HFFc6 (cell line): ENCODE results near the gene PRMT3. TPM values are rescaled to one million over a fixed set of nuclear protein-coding genes. Genes with fewer than 3 reads are reported as not detected.
"Not testable (repeated sequence)": the region's sequence is repeated elsewhere in the genome, so short reads cannot be mapped to it uniquely, and the experiment has no call there.

Experiments
- DNase-seq: peaks from one replicate; pipeline ENCODE4 v3.0.0-alpha.2; 2018
- H3K27ac Mint-ChIP-seq: 2 replicates; pipeline ENCODE4 v1.8.0; 2020; ENCODE audit warnings: mild to moderate bottlenecking, mixed read lengths
- H3K27me3 Mint-ChIP-seq: 2 replicates; pipeline ENCODE4 v1.8.0; 2021; ENCODE audit warnings: mild to moderate bottlenecking, moderate library complexity, mixed read lengths; ENCODE audit not compliant: insufficient read depth
- H3K36me3 Mint-ChIP-seq: 2 replicates; pipeline ENCODE4 v1.8.0; 2021; ENCODE audit warnings: low read depth, mixed read lengths
- H3K4me1 Mint-ChIP-seq: 2 replicates; pipeline ENCODE4 v1.8.0; 2020; ENCODE audit warnings: low read depth, mixed read lengths
- H3K4me3 Mint-ChIP-seq: 2 replicates; pipeline ENCODE4 v1.8.0; 2020; ENCODE audit warnings: mild to moderate bottlenecking, moderate library complexity, mixed read lengths
- H3K9me3 Mint-ChIP-seq: 2 replicates; pipeline ENCODE4 v1.8.0; 2020; ENCODE audit warnings: mild to moderate bottlenecking, mixed read lengths
- total RNA-seq, 6 experiments: library from RNA; stranded (reverse); fragmentation: NEBNext Ultra II Directional; extraction: Animal tissue kit (Norgen Biotek cat#: 25700); gene quantifications; 2 replicates in 1 of 6; 3 replicates in 5 of 6; pipeline ENCODE4 v1.2.3, GENCODE V29; 2021
- TF ChIP-seq, protein P1 (sequence below): fragments of 200-600 bp; sonication (generic); IDR thresholded peaks from 2 replicates; pipeline ENCODE4 v1.5.0; 2021; ENCODE audit warnings: antibody characterized with exemption, mild to moderate bottlenecking

PRMT3 gene
- total RNA-seq, 6 experiments from 2014 or later, result 9.6 to 13.2 (median 12.1) TPM

DNA sequence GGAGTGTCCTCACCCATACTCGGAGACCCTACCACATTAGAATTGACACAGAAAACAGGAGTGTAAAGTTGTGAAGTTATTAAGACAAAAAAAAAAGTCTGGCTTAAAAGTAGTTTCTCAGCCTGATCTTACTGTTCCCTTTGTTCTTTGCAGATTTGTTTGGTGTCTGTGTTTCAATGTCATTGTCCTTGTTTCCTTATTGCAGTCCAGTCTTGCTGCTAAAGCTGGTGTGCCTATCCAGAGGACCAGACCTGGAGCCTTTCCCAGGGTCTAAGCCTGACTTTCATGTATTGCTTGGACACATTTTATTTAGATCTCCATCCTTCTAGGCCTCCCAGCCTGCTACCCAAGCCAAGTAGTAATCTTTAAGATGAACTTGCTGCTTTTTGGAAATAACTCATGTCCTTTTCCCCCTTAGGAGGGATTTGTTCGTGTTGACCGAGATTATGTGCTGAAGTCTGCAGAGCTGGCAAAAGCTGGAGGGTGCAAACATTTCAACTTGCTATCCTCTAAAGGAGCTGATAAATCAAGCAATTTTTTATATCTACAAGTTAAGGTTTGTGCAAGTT is 11.3 kb upstream of the PRMT3 start:
- DNase-seq, result no peak
- H3K9me3 Mint-ChIP-seq, result no peaks in the 10 kb centered on the region
- H3K36me3 Mint-ChIP-seq, result no peaks in the 10 kb centered on the region; the same call in 1 of the 2 replicates
- H3K4me1 Mint-ChIP-seq, result peaks cover 15% of the 10 kb centered on the region
- TF ChIP-seq, protein P1, sequence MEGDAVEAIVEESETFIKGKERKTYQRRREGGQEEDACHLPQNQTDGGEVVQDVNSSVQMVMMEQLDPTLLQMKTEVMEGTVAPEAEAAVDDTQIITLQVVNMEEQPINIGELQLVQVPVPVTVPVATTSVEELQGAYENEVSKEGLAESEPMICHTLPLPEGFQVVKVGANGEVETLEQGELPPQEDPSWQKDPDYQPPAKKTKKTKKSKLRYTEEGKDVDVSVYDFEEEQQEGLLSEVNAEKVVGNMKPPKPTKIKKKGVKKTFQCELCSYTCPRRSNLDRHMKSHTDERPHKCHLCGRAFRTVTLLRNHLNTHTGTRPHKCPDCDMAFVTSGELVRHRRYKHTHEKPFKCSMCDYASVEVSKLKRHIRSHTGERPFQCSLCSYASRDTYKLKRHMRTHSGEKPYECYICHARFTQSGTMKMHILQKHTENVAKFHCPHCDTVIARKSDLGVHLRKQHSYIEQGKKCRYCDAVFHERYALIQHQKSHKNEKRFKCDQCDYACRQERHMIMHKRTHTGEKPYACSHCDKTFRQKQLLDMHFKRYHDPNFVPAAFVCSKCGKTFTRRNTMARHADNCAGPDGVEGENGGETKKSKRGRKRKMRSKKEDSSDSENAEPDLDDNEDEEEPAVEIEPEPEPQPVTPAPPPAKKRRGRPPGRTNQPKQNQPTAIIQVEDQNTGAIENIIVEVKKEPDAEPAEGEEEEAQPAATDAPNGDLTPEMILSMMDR, result no peak
- H3K4me3 Mint-ChIP-seq, result no peak overlapping the region
- no peak overlapping the region for H3K27ac Mint-ChIP-seq
- no peaks in the 10 kb centered on the region for H3K27me3 Mint-ChIP-seq

DNA sequence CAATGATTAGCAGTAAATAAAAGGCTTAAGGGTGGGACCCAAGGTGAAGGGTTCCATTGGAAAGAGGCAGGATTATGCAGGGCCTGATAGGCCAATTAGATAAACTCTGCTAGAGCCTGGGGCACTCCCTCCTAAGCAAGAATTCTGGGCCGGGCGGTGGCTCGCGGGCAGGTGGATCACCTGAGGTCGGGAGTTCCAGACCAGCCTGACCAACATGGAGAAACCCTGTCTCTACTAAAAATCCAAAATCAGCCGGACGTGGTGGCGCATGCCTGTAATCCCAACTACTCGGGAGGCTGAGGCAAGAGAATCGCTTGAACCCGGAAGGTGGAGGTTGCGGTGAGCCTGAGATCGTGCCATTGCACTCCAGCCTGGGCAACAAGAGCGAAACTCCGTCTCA is 1.5 kb upstream of the PRMT3 start:
- peak overlapping the region; percentile 34; the same call in 1 of the 2 replicates for H3K4me3 Mint-ChIP-seq
- peak overlapping the region; percentile 46 for H3K27ac Mint-ChIP-seq

DNA sequence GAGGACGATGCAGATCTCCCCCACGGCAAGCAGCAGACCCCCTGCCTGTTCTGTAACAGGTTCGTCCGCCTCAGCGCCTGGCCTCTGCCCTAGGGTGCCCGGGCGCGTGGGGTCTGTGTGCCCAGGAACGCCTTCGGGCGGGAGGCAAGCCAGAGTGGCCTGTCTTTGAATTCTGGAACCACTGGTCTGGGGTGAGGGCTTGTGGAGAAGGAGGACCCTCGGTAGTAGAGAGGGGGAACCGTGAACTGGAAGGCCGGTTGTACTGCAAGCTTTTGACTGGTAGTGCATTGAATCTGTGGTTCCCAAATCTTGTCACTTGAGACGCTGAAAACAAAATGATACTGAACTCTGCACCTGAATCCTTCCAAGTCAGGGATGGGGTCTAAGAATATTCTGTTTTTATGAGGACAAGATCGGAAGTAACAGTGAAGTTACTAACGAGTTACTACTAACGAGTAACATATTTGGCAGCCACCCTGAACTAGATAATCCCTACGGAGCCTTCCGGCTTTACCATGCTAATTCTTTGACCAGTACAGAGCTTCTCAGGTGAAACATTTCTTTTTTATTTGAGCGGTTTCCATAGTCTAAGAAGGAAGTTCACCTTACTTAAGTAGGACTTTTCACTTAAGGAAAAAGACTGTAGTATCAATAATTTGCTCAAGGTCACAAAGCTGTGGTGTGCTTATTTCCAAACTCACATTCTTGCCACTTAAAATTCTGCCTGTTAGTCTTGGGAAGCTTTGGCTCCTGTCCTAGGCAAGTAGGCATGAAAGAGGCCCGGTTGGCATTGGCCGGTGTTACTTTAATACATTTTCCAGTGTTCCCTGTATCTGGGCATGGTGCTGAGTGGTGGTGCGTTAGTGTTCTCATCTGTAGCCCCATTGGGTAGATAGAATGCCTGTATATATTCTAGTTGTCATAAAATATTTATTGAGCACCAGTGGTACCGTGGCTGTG is 860 bp downstream of the PRMT3 start:
- TF ChIP-seq, protein P1, result no peak
- Mint-ChIP-seq H3K36me3 (no peaks in the 10 kb centered on the region; the same call in 1 of the 2 replicates), H3K4me3 (peak overlapping the region; percentile 96), H3K27ac (peak overlapping the region; percentile 91), H3K4me1 (peaks cover 12% of the 10 kb centered on the region), H3K9me3 (no peaks in the 10 kb centered on the region), H3K27me3 (no peaks in the 10 kb centered on the region)
- no peak for DNase-seq

More for the DNA sequence above, 1.5 kb upstream of the PRMT3 start:
- H3K4me1 Mint-ChIP-seq, result peaks cover 12% of the 10 kb centered on the region
- H3K36me3 Mint-ChIP-seq, H3K27me3 Mint-ChIP-seq, H3K9me3 Mint-ChIP-seq, DNase-seq: not testable (repeated sequence)

DNA sequence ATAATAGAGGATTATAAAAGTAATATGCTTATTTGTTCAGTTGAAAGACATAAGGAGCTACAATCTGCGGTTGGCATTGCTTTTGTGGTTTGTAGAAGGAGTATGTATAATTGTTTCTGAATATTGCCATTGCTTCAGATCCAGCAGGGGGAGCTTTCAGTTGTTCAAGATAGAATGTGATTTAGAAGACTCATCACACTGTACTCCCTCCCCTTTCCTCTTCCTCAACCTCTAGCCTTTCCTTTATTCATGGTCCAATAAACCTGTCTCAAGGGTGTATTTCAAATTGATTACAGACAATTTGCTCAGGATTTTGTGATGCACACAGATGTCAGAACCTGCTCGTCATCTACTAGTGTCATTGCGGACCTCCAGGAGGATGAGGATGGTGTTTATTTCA is 9.8 kb downstream of the PRMT3 start:
- TF ChIP-seq, protein P1, result peak; percentile 82
- Mint-ChIP-seq H3K27me3 (no peaks in the 10 kb centered on the region; the same call in 1 of the 2 replicates), H3K4me1 (no peaks in the 10 kb centered on the region), H3K27ac (no peak overlapping the region; the same call in 1 of the 2 replicates), H3K36me3 (peaks cover 4% of the 10 kb centered on the region; the same call in 1 of the 2 replicates), H3K9me3 (no peaks in the 10 kb centered on the region), H3K4me3 (no peak overlapping the region)
- peak; percentile 48 for DNase-seq

DNA sequence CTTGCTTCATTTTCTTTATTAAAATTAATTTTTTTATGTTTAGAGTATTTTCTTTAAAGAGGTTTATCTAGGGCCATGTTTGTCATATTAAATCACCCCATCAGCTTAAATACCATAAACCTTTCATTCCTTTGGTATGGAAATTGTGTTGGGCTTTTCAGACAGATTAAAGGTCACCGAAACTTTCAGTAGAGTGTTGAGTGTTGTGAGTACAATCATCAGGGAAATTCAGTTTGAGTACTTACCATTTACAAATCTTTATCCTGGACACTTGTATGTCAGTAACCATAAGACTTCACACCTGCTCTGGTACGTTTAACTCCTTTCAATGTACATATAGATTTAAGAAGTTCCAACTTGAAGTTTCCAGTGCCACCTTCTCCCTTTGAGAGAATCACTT is 12.0 kb downstream of the PRMT3 start:
- no peak overlapping the region for H3K27ac Mint-ChIP-seq
- H3K4me3 Mint-ChIP-seq, result no peak overlapping the region
- no peak for DNase-seq
- H3K4me1 Mint-ChIP-seq, result no peaks in the 10 kb centered on the region
- no peaks in the 10 kb centered on the region for H3K9me3 Mint-ChIP-seq
- TF ChIP-seq, protein P1, result no peak
- H3K27me3 Mint-ChIP-seq, result no peaks in the 10 kb centered on the region; the same call in 1 of the 2 replicates
- H3K36me3 Mint-ChIP-seq, result peaks cover 4% of the 10 kb centered on the region; the same call in 1 of the 2 replicates

DNA sequence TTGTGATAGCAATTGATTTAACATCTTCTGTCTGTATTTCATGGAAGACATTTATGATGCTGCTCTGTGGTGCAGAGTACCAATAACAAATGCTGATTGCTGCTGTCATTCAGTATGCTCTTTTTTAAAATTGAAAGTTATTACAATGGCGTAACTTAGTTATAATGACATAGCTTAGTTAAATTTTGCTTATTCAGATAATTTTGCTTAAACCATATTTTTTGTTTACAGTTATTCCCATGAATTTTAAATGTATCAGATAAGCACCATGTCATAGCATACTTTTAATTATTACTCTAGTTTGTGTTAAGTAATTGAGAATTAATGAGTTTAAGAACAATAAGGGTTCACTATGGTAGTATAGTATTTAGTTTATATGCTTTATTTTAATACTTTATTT is 15.5 kb downstream of the PRMT3 start:
- Mint-ChIP-seq H3K36me3 (no peaks in the 10 kb centered on the region), H3K4me3 (no peak overlapping the region), H3K4me1 (no peaks in the 10 kb centered on the region), H3K27me3 (no peaks in the 10 kb centered on the region), H3K27ac (no peak overlapping the region), H3K9me3 (no peaks in the 10 kb centered on the region)
- DNase-seq, result no peak
- TF ChIP-seq, protein P1, result no peak
